Caco-2 (cell line): ENCODE data around the gene FARS2. TPM values are rescaled to one million over a fixed set of nuclear protein-coding genes. Genes with fewer than 3 reads are reported as not detected.

Experiments used
- BruUV-seq: library from RNA; stranded (reverse); fragments of 400-500 nt; replicated peaks from 2 replicates; lab custom pipeline; 2021; lab: Mats Ljungman, UMichigan
- CTCF ChIA-PET: fragments of 300-600 bp; sonication (Branson Sonifier 250); formaldehyde crosslinking; loops from one replicate; lab custom pipeline; 2022; ENCODE audit warnings: antibody characterized with exemption; lab: Charles Lee
- POLR2A ChIA-PET: fragments of 300-600 bp; sonication (Branson Sonifier 250); formaldehyde crosslinking; loops from one replicate; lab custom pipeline; 2022; ENCODE audit warnings: antibody characterized with exemption; lab: Charles Lee
- DNase-seq, 2 experiments: peaks; one replicate each; pipeline versions ENCODE4 v3.0.0 to v3.0.0-alpha.2; 2020 to 2022
- H3K27me3 ChIP-seq: replicated peaks from 2 replicates; pipeline ENCODE4 v1.6.0; 2011; ENCODE audit warnings: low read length; ENCODE audit not compliant: control insufficient read depth, insufficient read depth
- H3K36me3 ChIP-seq: 2 replicates; pipeline ENCODE4 v1.5.1; 2011; ENCODE audit warnings: low read length; ENCODE audit not compliant: control insufficient read depth, insufficient read depth
- H3K4me1 ChIP-seq: fragments of 250-450 bp; sonication (Bioruptor Pico); 2 replicates; pipeline ENCODE4 v1.5.1; 2020; ENCODE audit warnings: mild to moderate bottlenecking
- H3K4me3 ChIP-seq: 2 replicates; pipeline ENCODE4 v1.5.1; 2011; ENCODE audit warnings: low read depth, mild to moderate bottlenecking, control low read depth, low read length
- H3K9me3 ChIP-seq: fragments of 250-450 bp; sonication (Bioruptor Pico); 2 replicates; pipeline ENCODE4 v1.5.1; 2020; ENCODE audit warnings: mild to moderate bottlenecking, moderate library complexity
- H3K27ac Mint-ChIP-seq: one replicate; pipeline ENCODE4 v1.8.0; 2022; ENCODE audit warnings: mixed read lengths; ENCODE audit not compliant: unreplicated experiment
- H3K27me3 Mint-ChIP-seq: one replicate; pipeline ENCODE4 v1.8.0; 2022; ENCODE audit warnings: mixed read lengths; ENCODE audit not compliant: insufficient read depth, unreplicated experiment
- H3K36me3 Mint-ChIP-seq: one replicate; pipeline ENCODE4 v1.8.0; 2022; ENCODE audit warnings: mild to moderate bottlenecking, mixed read lengths; ENCODE audit not compliant: insufficient read depth, unreplicated experiment
- H3K4me1 Mint-ChIP-seq: one replicate; pipeline ENCODE4 v1.8.0; 2022; ENCODE audit warnings: low read depth, mixed read lengths; ENCODE audit not compliant: unreplicated experiment
- H3K4me3 Mint-ChIP-seq: one replicate; pipeline ENCODE4 v1.8.0; 2022; ENCODE audit warnings: mild to moderate bottlenecking, moderate library complexity, mixed read lengths; ENCODE audit not compliant: unreplicated experiment
- H3K9me3 Mint-ChIP-seq: one replicate; pipeline ENCODE4 v1.8.0; 2022; ENCODE audit warnings: mixed read lengths; ENCODE audit not compliant: unreplicated experiment
- intact Hi-C: fragments of 100-400 bp; cut with micrococcal nuclease; formaldehyde crosslinking; loops from one replicate; pipeline ENCODE4 v1.10.0; 2022; ENCODE audit not compliant: unreplicated experiment
- total RNA-seq: library from RNA; stranded (reverse); gene quantifications from 2 replicates; pipeline ENCODE4 v1.2.3, GENCODE V29; 2022
- TF ChIP-seq, protein P1 (sequence below), 2 experiments: fragments of 200-600 bp in 1 of 2; IDR thresholded peaks; 1 replicate in 1 of 2; 2 replicates in 1 of 2; pipeline versions ENCODE4 v1.5.1 to v1.8.0; 2011 to 2022; ENCODE audit warnings: antibody characterized with exemption in 1 of 2, control low read depth in 1 of 2, inconsistent platforms in 1 of 2, low read depth in 1 of 2, low read length in 1 of 2, mild to moderate bottlenecking in 1 of 2, moderate library complexity in 1 of 2; ENCODE audit not compliant: insufficient read depth in 1 of 2, severe bottlenecking in 1 of 2, unreplicated experiment in 1 of 2

Gene FARS2
- total RNA-seq, 1 experiment from 2014 or later: 15.4 TPM

- intact Hi-C loops: no loop called here
- DNase-seq: no peak
- Mint-ChIP-seq H3K27ac (no peak overlapping the region), H3K4me3 (no peak overlapping the region), H3K4me1 (no peaks in the 10 kb centered on the region), H3K9me3 (peaks cover 22% of the 10 kb centered on the region), H3K27me3 (no peaks in the 10 kb centered on the region), H3K36me3 (peaks cover 24% of the 10 kb centered on the region)
- Histone ChIP-seq H3K36me3 (no peaks in the 10 kb centered on the region; the same call in 1 of the 2 replicates), H3K27me3 (no peaks in the 10 kb centered on the region), H3K9me3 (peaks cover 4% of the 10 kb centered on the region; the same call in 1 of the 2 replicates), H3K4me1 (no peaks in the 10 kb centered on the region), H3K4me3 (no peak overlapping the region)
- TF ChIP-seq, protein P1, sequence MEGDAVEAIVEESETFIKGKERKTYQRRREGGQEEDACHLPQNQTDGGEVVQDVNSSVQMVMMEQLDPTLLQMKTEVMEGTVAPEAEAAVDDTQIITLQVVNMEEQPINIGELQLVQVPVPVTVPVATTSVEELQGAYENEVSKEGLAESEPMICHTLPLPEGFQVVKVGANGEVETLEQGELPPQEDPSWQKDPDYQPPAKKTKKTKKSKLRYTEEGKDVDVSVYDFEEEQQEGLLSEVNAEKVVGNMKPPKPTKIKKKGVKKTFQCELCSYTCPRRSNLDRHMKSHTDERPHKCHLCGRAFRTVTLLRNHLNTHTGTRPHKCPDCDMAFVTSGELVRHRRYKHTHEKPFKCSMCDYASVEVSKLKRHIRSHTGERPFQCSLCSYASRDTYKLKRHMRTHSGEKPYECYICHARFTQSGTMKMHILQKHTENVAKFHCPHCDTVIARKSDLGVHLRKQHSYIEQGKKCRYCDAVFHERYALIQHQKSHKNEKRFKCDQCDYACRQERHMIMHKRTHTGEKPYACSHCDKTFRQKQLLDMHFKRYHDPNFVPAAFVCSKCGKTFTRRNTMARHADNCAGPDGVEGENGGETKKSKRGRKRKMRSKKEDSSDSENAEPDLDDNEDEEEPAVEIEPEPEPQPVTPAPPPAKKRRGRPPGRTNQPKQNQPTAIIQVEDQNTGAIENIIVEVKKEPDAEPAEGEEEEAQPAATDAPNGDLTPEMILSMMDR (IDR thresholded peaks at IDR 0.05; ENCODE audit: insufficient read depth in 1 of 2, low read depth in 1 of 2, low read length in 1 of 2, severe bottlenecking in 1 of 2, unreplicated experiment in 1 of 2): no peak
- BruUV-seq: no TSS peak
- CTCF ChIA-PET: no interaction called here
- POLR2A ChIA-PET: no interaction called here
Measured at GRCh38 chr6:5326022-5326641, 64.8 kb downstream of the FARS2 start.

DNA sequence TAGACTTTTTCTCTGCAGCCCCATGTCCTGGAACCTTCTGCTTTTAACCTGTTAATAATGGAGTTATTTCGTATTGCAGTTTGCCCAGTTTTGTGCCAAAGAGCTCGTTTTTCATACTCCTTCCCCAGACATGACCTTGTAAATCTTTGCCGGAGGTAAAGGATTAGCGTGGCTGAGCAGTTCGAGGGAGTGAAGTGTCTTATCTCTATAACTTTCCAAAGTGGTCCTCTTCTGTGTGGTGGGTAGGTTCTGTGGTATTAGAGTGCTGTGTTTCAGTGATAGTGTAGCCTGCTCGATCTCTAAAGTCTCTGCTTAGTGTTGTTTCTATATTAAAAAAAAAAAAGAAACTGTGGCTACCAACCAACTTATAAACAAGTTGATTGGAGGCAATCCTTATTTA is 67.5 kb downstream of the FARS2 start:
- ChIA-PET POLR2A (no interaction called here), CTCF (no interaction called here)
- H3K4me3 Mint-ChIP-seq: no peak overlapping the region
- no peaks in the 10 kb centered on the region for H3K4me1 ChIP-seq
- intact Hi-C loops: no loop called here
- BruUV-seq: no TSS peak
- H3K9me3 Mint-ChIP-seq: peaks cover 8% of the 10 kb centered on the region
- DNase-seq: no peak
- H3K27ac Mint-ChIP-seq: no peak overlapping the region
- H3K36me3 ChIP-seq: no peaks in the 10 kb centered on the region
- TF ChIP-seq, protein P1 (IDR thresholded peaks at IDR 0.05; ENCODE audit: insufficient read depth in 1 of 2, low read depth in 1 of 2, low read length in 1 of 2, severe bottlenecking in 1 of 2, unreplicated experiment in 1 of 2): no peak
- no peaks in the 10 kb centered on the region for H3K27me3 ChIP-seq
- no peaks in the 10 kb centered on the region for H3K27me3 Mint-ChIP-seq
- peaks cover 20% of the 10 kb centered on the region for H3K36me3 Mint-ChIP-seq
- H3K4me3 ChIP-seq: no peak overlapping the region
- peaks cover 3% of the 10 kb centered on the region; the same call in 1 of the 2 replicates for H3K9me3 ChIP-seq
- peaks cover 4% of the 10 kb centered on the region for H3K4me1 Mint-ChIP-seq

DNA sequence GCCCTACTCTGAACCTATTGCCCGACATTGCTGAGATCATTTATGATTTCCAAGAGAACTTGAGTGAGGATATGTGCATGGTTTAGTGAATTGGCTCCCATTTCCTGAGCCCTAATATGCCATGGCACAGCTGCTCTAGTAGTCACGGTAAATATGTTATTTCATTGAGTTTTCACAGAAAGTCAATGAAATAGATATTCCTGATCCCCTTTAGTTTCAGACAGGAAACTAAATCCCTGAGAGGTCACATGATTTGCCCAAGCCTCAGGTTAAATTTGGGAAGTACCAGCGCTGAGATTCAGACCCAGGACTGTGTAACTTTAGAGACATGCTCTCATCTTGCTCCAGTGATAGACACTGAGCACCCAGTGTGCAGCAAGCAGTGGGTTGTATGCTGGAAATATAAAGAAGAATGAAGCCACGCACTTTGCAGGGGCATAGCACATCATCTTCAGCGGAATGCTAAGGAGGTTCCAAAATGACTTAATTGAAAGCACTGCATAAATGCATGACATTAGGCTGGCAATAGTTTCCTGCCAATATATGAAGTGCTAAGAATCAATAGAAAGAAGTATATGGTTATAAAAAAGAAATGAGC is 70.6 kb downstream of the FARS2 start:
- Mint-ChIP-seq H3K4me3 (no peak overlapping the region), H3K9me3 (no peaks in the 10 kb centered on the region), H3K27ac (no peak overlapping the region), H3K4me1 (peaks cover 6% of the 10 kb centered on the region), H3K27me3 (no peaks in the 10 kb centered on the region), H3K36me3 (peaks cover 6% of the 10 kb centered on the region)
- Histone ChIP-seq H3K4me3 (no peak overlapping the region), H3K36me3 (no peaks in the 10 kb centered on the region), H3K27me3 (no peaks in the 10 kb centered on the region), H3K4me1 (no peaks in the 10 kb centered on the region), H3K9me3 (no peaks in the 10 kb centered on the region)
- ChIA-PET POLR2A (no interaction called here), CTCF (no interaction called here)
- intact Hi-C loops: no loop called here
- no peak for DNase-seq
- BruUV-seq: no TSS peak
- TF ChIP-seq, protein P1 (IDR thresholded peaks at IDR 0.05; ENCODE audit: insufficient read depth in 1 of 2, low read depth in 1 of 2, low read length in 1 of 2, severe bottlenecking in 1 of 2, unreplicated experiment in 1 of 2): no peak
